Activated T-helper 1 cell treated with anti-CD3 and anti-CD28 coated beads, Interleukin-12 subunit alpha, Interleukin-12 subunit beta, Interleukin-2, Interleukin-4 antibody, amounts not matched to agents 30 ng/mL and 10 ng/mL and 1 ng/mL, durations not matched to agents 14 hours and 24 hours and 36 hours (primary cell): Measurements from ENCODE around the gene PGC. TPM values are rescaled to one million over a fixed set of nuclear protein-coding genes. Genes with fewer than 3 reads are reported as not detected.
A peak's percentile ranks its signal among the peaks of the same experiment; 100 is the strongest.

ENCODE experiments used
- DNase-seq: peaks from one replicate; pipeline ENCODE4 v3.0.0; 2021; ENCODE audit warnings: low spot score
- H3K27ac Mint-ChIP-seq: one replicate; pipeline ENCODE4 v1.8.0; 2021; ENCODE audit warnings: mild to moderate bottlenecking, mixed read lengths
- H3K27me3 Mint-ChIP-seq: one replicate; pipeline ENCODE4 v1.8.0; 2022; ENCODE audit warnings: mild to moderate bottlenecking, moderate library complexity, mixed read lengths; ENCODE audit not compliant: insufficient read depth
- H3K36me3 Mint-ChIP-seq: one replicate; pipeline ENCODE4 v1.8.0; 2021; ENCODE audit warnings: low read depth, mixed read lengths
- H3K4me1 Mint-ChIP-seq: one replicate; pipeline ENCODE4 v1.8.0; 2021; ENCODE audit warnings: low read depth, mixed read lengths
- H3K4me3 Mint-ChIP-seq: one replicate; pipeline ENCODE4 v1.8.0; 2021; ENCODE audit warnings: mild to moderate bottlenecking, moderate library complexity, mixed read lengths
- H3K9me3 Mint-ChIP-seq: one replicate; pipeline ENCODE4 v1.8.0; 2021; ENCODE audit warnings: mixed read lengths
- intact Hi-C: fragments of 100-400 bp; cut with micrococcal nuclease; formaldehyde crosslinking; loops from one replicate; pipeline ENCODE4 v1.15.1; 2024
- total RNA-seq: library from RNA; stranded (reverse); gene quantifications from 2 replicates; pipeline ENCODE4 v1.2.3, GENCODE V29; 2022

PGC gene
- total RNA-seq, 1 donor from 2014 or later, result 0.60 TPM

DNA sequence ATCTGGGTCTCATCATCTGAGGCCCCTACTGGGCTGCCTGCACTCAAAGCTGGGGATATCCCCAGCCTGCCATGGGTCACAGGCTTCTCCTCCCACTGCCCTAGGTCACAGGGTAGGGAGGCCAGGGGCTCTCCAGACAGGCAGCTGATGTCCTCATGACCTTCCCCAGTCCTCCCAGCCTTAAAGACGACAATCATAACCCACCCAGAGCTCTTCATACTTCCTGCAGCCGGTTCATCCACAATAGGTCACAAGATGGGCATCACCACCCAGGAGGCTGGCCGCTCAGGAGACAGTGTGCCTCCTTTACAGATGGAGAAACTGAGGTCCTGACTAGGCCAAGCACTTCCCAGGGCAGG lies 27.0 kb downstream of the PGC start:
- H3K4me3 Mint-ChIP-seq, result no peak overlapping the region
- no peaks in the 10 kb centered on the region for H3K27me3 Mint-ChIP-seq
- no peaks in the 10 kb centered on the region for H3K9me3 Mint-ChIP-seq
- intact Hi-C loops, result no loop called here
- no peak overlapping the region for H3K27ac Mint-ChIP-seq
- no peaks in the 10 kb centered on the region for H3K36me3 Mint-ChIP-seq
- DNase-seq, result no peak
- peaks cover 13% of the 10 kb centered on the region for H3K4me1 Mint-ChIP-seq

DNA sequence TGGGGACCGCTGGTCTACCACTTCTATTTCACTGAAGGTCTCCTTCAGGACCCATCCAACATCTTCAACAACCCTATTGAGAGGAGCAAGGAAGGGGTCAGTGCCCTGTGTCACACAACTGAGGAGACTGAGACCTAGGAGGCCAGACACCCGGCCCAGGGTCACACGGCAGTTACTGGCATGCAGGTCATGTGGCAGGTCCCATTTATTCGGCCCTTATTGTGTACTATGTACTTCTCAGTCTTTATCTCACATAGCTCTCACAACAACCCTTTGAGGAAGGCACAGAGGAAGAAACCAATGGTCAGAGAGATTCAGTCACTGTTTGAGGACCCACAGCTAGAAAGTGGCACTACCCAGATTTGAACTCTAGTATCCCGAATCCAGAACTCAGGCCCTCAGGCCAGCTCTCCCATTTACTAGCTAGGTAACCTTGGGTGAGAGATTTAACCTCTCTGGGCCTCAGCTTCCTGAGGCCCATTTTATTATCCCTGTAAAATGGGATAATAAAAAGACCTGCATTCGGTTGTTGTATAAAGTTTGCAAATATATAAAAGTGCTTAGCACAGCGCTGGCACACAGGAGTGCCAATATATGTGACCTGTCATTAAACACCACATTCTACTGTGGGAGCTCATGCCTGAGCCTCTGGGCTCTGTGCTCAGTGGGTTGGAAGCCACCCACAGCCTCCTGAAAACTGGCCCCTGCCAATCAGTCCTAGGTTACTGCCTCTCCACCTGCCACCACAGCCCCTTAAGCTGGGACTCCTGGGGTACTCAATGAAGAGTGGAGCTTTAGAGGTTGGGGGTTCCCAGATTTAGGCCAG lies 27.5 kb downstream of the PGC start:
- intact Hi-C loops, result no loop called here
- H3K27me3 Mint-ChIP-seq, result no peaks in the 10 kb centered on the region
- no peaks in the 10 kb centered on the region for H3K9me3 Mint-ChIP-seq
- no peak for DNase-seq
- H3K36me3 Mint-ChIP-seq, result no peaks in the 10 kb centered on the region
- peaks cover 13% of the 10 kb centered on the region for H3K4me1 Mint-ChIP-seq
- no peak overlapping the region for H3K27ac Mint-ChIP-seq
- H3K4me3 Mint-ChIP-seq, result no peak overlapping the region

DNA sequence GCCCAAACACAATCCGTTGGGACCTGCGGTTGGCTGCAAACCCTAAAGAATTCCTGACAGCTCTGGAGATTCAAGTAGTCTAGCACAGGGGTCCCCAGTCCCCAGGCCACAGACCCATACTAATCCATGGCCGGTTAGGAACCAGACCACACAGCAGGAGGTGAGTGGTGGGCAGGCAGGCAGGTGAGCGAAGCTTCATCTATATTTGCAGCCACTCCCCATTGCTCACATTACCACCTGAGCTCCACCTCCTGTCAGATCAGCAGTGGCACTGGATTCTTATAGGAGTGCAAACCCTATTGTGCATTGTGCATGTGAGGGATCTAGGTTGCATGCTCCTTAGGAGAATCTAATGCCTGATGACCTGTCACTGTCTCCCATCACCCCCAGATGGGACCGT lies 28.4 kb downstream of the PGC start:
- Mint-ChIP-seq H3K4me3 (no peak overlapping the region), H3K9me3 (no peaks in the 10 kb centered on the region), H3K27me3 (no peaks in the 10 kb centered on the region), H3K36me3 (no peaks in the 10 kb centered on the region), H3K4me1 (peaks cover 13% of the 10 kb centered on the region), H3K27ac (no peak overlapping the region)
- intact Hi-C loops, result no loop called here
- no peak for DNase-seq

DNA sequence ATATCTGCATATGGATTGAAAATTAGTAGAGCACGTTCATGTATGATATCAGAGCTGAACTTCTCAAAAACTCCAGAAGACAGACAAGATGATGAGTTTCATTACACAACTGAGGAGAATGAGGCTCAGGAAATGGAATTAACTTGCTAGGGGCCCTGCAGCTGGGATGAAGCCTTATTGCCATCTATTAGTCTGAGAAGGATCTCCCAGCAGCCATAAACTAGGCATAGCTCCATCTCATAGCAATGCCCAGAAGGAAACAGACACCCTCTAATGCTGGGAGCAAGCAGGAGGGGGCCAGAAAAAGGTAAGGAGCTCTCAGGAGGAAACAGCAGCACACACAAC lies 29.8 kb downstream of the PGC start:
- no peaks in the 10 kb centered on the region for H3K36me3 Mint-ChIP-seq
- intact Hi-C loops, result no loop called here
- H3K4me3 Mint-ChIP-seq, result no peak overlapping the region
- no peak overlapping the region for H3K27ac Mint-ChIP-seq
- H3K4me1 Mint-ChIP-seq, result peaks cover 13% of the 10 kb centered on the region
- no peaks in the 10 kb centered on the region for H3K9me3 Mint-ChIP-seq
- no peak for DNase-seq
- no peaks in the 10 kb centered on the region for H3K27me3 Mint-ChIP-seq

DNA sequence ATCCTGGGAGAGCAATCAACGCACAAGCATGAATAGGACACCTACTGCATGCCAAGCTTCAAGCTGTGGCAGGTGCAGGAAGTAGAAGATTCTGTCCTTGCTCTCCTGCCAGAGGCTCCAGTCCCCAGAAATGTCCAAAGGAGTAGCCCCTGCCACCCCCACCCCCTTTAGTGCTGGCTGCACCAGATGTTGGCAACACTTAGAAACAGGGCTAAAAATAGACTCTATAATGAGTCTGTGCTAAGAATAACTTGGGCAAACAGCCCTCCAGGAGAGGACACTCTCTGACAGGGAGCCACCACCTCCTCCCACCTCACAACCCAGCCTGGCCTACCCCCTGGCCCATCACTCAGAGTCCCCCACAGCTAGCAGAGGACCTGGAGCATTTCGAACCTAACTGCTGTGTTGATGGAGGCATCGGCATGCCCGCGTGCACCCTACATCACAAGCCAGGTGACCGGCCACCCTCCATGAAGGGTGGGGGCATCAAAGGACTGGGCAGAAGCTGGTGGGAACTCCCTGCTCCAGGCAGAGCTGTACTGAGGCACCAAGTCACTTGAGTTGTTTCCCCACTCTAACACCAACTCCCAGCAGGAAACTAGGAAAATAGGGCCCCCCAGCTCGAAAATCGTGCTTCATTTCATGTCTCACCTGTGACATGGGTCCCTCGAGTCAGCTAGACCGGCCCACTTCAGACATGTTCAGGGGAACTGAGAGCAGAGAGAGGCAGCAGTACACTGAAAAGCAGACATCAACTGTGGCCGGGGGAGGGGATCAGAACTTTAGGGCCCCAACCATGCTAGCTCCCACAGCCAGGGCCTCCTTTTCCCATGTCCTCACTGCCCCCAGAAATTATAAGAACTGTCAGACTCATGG lies 30.4 kb downstream of the PGC start:
- Mint-ChIP-seq H3K9me3 (no peaks in the 10 kb centered on the region), H3K4me1 (peaks cover 13% of the 10 kb centered on the region), H3K4me3 (no peak overlapping the region), H3K27me3 (no peaks in the 10 kb centered on the region), H3K27ac (no peak overlapping the region), H3K36me3 (no peaks in the 10 kb centered on the region)
- DNase-seq, result no peak
- intact Hi-C loops, result no loop called here

DNA sequence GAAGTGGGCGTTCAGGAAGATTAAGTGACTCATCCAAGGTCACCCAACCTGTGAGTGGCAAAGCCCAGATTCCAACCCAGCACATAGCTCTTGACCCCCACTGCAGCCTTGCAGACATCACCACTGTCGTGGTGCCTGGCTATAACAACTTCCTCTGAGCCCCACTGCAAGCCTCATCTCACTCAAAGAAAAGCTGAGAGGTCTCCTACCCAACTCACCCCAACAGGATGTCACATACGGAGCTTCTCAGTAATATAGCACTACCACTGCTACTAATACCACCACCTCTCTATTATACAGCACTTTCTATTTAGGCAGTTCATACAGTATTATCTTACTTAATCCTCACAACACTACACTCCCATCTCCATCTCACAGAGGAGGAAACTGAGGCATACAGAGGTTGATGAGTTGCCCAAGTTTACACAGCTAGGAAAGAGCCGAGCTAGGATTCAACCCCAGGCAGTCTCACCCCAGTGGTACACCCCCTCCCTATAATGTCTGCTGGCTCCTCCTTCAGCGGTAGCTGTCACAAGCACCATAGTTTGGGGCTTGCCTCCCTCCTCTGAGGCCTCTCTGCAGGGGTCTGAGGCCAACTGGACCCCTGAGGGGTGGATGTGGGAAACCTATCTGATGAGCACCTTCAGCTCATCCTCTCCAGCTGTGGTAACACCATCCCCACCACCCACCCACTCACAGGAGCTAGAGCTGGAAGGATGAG lies 31.2 kb downstream of the PGC start:
- Mint-ChIP-seq H3K4me1 (peaks cover 10% of the 10 kb centered on the region), H3K36me3 (no peaks in the 10 kb centered on the region), H3K27ac (peak overlapping the region; percentile 19), H3K9me3 (no peaks in the 10 kb centered on the region), H3K4me3 (no peak overlapping the region), H3K27me3 (no peaks in the 10 kb centered on the region)
- DNase-seq, result no peak
- intact Hi-C loops, result no loop called here

DNA sequence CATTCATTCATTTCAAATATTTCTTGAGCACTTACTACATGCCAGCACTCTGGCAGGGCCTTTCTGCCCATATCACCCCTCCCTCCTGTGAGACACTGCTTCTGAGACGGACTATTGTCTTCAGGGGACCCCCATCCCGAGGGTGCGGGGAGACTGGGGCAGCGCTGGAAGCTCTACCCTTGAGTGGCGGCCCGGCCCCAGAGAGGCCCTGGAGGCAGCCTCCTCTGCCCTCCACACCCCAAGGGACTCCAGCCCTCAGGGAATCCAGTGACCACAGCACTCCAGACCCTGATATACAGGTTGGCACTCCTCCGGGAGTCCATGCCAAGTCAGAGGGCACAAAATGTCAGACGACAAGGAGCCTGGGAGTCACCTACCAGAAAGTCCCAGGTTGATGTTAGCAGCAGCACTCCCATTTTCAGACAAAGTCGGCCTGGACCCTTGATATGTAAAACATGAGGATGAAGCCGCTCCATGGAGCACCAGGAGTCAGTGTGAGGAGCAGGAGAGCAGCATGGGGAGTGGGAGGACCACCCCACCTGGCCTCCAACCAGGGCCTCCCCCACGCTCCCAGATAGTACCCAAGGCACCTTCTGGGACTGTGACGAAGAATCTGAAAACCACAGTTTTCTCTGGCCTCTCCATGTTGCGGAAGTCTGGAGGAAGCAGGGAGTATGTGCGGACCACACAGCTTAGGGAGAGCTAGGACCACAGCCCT lies 32.5 kb downstream of the PGC start:
- DNase-seq, result no peak
- H3K27ac Mint-ChIP-seq, result no peak overlapping the region
- H3K27me3 Mint-ChIP-seq, result no peaks in the 10 kb centered on the region
- no peaks in the 10 kb centered on the region for H3K36me3 Mint-ChIP-seq
- no peak overlapping the region for H3K4me3 Mint-ChIP-seq
- no peaks in the 10 kb centered on the region for H3K9me3 Mint-ChIP-seq
- intact Hi-C loops, result no loop called here
- H3K4me1 Mint-ChIP-seq, result peaks cover 8% of the 10 kb centered on the region

DNA sequence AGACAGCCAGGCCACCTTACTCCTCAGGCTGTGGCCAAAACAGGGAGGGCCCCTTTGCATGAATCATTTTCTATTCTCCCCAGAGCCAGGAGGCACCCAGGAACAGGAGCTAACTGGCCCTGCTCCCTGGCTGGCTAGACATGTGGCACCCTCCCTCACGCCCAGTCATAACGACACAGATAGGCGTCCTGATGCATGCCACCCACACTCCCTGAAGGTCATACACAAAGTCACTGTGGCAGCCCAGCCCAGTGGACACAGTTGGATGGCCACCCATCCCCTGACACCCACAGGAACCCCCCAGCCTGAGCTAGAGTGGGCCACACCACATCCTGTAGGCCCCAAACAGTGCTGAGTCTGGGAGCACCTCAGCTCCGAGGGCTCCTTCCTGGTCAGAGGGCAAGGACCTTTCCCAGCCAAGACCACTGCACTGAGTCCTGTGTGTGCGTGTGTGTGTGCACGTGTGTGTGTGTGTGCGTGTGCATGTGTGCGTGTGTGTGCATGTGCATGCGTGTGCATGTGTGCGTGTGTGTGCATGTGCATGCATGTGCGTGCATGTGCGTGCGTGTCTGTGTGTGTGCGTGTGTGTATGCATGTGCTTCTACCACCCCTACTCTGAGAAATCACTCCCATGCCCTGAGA lies 33.4 kb downstream of the PGC start:
- H3K27me3 Mint-ChIP-seq, result no peaks in the 10 kb centered on the region
- H3K4me3 Mint-ChIP-seq, result no peak overlapping the region
- intact Hi-C loops, result no loop called here
- H3K36me3 Mint-ChIP-seq, result no peaks in the 10 kb centered on the region
- H3K27ac Mint-ChIP-seq, result no peak overlapping the region
- H3K4me1 Mint-ChIP-seq, result peaks cover 8% of the 10 kb centered on the region
- H3K9me3 Mint-ChIP-seq, result no peaks in the 10 kb centered on the region
- DNase-seq, result no peak

DNA sequence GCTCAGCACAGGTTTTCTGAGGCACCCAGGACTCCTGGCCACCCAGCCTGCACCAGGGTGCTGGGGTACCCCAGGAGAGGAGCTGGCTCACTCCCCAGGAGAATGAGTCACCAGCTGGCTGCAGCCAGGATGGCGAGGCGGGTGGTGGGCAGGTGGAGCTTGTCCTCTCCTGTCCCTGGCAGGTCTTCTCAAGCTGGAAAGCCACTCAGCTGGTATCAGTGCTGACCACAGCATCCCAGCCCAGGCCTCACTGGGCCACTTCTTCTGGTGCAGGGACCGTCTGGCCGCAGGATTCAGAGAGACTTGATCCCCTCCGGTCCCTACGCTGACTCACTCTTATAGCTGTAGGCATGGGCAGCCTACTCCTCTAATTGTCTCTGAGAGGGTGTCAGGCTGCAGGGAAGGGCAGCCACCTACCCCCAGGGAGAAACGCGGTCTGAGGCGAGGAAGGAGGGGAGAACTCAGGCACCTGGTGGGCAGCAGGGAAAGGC lies 34.0 kb downstream of the PGC start:
- H3K27me3 Mint-ChIP-seq, result no peaks in the 10 kb centered on the region
- peaks cover 13% of the 10 kb centered on the region for H3K4me1 Mint-ChIP-seq
- no peaks in the 10 kb centered on the region for H3K9me3 Mint-ChIP-seq
- H3K4me3 Mint-ChIP-seq, result no peak overlapping the region
- no peak for DNase-seq
- H3K27ac Mint-ChIP-seq, result no peak overlapping the region
- intact Hi-C loops, result no loop called here
- no peaks in the 10 kb centered on the region for H3K36me3 Mint-ChIP-seq

DNA sequence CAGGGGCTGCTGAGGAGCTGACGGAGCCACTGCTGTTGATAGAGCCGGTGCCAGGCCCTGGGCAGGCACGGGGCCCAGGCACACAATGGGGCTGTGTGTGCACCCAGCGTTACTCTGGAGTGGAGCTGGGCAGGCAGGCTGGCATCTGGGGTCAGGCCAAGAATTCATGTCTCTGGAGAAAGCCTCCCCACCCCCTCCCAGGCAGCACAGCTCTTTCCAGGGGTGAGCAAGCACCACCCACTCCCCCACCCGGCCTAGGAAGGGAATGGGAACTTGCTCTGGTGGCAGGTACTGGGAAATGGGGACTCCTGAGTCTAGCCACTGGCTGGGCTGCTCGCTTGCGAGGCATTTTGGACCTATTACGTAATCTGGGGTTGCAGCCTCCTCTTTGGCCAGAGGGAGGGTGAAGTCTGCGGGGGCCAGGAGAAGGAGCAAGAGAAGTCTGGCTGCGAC lies 34.5 kb downstream of the PGC start:
- Mint-ChIP-seq H3K9me3 (no peaks in the 10 kb centered on the region), H3K4me1 (peaks cover 18% of the 10 kb centered on the region), H3K27ac (no peak overlapping the region), H3K27me3 (no peaks in the 10 kb centered on the region), H3K36me3 (no peaks in the 10 kb centered on the region), H3K4me3 (no peak overlapping the region)
- DNase-seq, result no peak
- intact Hi-C loops, result no loop called here

DNA sequence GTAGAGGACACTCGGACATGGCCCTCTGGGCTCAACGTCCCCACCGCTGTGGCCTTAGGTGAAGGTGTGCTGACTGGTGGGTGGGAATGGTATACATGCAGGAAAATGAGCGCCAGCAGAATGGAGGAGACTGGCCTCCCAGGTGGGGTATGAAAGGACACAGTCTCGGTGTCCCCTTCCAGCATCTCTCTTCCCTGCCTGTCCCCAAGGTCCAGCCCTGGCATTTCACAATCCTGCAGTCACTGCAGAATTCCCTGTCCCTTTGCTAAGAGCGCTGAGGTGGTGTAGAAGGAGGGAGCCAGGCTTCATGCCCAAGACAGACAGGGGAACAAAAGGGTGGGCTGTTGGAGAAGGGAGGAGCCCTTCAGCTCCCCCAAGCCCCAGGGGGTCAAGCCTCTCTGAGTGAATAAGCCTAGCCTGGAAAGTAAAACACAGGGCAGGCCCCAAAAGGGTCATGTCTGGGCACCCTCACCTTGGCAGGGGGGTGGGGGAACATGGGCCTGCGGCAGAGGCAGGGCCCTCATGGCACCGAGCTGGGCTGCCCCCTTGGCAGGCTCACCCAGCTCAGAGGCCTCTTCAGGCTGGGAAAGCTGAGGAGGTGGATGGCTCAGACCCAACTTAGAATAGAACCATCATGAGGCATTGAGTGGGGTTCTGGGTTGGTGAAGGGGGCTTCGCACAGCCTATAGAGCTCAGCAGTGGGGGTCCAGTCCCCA lies 35.7 kb downstream of the PGC start:
- no peak for DNase-seq
- no peaks in the 10 kb centered on the region for H3K27me3 Mint-ChIP-seq
- no peaks in the 10 kb centered on the region for H3K9me3 Mint-ChIP-seq
- H3K27ac Mint-ChIP-seq, result no peak overlapping the region
- peaks cover 30% of the 10 kb centered on the region for H3K4me1 Mint-ChIP-seq
- H3K36me3 Mint-ChIP-seq, result no peaks in the 10 kb centered on the region
- intact Hi-C loops, result no loop called here
- H3K4me3 Mint-ChIP-seq, result no peak overlapping the region

DNA sequence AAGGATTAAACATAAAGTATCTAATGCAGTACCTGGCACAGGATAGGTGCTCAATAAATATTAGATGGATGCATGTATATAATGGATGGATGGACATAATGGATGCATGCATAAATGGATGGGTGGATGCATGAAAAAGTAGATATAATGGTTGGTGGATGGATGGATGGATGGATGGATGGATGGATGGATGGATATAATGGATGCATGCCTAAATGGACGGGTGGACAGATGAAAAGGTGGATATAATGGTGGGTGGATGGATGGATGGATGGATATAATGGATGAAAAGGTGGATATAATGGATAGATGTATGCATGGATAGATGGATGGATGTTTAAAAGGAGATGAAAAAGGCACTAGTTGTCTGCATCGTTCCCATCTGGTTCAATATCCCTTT lies 37.8 kb downstream of the PGC start:
- no peaks in the 10 kb centered on the region for H3K36me3 Mint-ChIP-seq
- intact Hi-C loops, result no loop called here
- no peak overlapping the region for H3K27ac Mint-ChIP-seq
- H3K9me3 Mint-ChIP-seq, result no peaks in the 10 kb centered on the region
- H3K4me3 Mint-ChIP-seq, result no peak overlapping the region
- DNase-seq, result no peak
- no peaks in the 10 kb centered on the region for H3K27me3 Mint-ChIP-seq
- H3K4me1 Mint-ChIP-seq, result peaks cover 27% of the 10 kb centered on the region
